Bone marrow (tissue), 2 donors: ENCODE data around the gene ABCG2.

Source experiments
- DNase-seq, 2 donors: peaks; one replicate each; lab custom pipeline; 2025; lab: John Stamatoyannopoulos, UW

Gene ABCG2

DNA sequence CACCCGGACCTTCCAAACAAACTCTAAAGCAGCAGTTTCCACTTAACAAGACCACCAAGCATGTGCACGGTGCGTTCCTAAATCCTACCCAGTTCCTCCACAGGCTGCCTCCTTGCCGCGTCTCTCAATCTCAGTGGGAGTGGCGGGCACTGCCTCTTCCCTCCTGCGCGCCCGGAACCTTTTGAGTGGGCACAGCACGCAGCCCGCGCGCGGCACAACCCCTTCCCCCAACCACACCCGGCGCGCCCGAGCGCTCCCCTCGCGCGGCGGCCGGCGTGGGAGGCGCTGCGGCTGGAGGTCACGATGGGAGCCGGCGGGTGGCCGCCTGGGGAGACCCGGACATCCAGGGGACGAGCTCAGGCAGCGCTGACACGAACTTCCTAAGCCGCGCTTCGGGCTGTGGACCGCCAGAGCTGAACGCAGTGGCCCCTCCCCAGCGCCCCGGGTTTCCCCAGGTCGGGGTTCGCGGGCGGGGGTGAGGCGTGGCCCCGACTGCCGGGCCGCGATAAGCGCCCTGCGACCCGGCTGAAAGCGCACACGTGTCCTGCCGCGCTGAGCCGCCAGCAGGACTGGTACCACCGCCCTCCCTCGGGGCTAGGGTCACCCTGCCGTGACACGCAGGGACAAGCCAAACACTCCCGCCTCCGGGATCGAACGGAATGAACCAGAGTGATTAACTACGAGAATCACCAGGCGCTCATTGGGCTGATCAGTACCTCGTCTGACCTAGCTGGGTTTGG lies at the start of gene ABCG2:
TSS of gene ABCG2 (minus strand) at position 151 of the 740 bp plus-strand sequence. CDS start 18,644 bp downstream, outside the sequence.
- DNase-seq: peak; percentile 12 to 34

DNA sequence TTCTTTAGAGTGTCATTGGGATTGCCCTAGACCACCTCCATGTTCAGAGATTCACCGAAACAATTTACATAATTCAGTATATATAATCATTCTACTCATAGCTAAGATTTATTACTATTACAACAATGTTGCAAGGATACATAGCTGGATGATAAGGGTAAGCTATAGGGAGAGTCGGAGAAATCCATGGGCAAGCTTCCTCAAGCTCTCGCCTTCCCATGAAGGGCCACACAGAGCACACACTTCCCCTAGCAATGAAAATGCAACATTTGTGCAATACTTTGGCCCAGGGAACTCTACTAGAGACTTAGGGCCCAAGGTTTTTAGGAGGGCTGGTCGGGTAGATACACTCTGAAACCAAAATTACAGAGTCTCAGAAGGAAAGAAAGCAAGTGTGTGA lies 49.7 kb upstream of the ABCG2 start:
- DNase-seq: no peak

DNA sequence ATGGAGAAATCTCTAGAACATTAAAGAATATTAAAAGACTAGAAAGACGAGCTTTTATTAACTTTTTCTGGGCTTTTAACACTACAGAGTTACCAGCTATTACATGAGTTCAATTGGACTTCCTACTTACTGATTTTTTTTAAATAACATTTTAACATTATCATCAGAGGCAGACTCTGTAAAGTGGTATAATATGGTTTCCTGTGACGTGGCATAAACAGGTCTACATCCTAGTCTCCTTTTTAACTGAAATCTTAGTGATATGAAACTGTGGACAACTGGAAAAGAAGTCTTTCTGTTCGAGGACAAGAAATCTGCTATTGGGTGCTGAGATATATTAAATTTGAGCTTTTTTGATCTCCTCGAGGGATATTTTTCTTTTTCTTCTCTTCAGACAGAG lies 48.7 kb upstream of the ABCG2 start:
- DNase-seq: peak in 1 of 2 donors; percentile 38

DNA sequence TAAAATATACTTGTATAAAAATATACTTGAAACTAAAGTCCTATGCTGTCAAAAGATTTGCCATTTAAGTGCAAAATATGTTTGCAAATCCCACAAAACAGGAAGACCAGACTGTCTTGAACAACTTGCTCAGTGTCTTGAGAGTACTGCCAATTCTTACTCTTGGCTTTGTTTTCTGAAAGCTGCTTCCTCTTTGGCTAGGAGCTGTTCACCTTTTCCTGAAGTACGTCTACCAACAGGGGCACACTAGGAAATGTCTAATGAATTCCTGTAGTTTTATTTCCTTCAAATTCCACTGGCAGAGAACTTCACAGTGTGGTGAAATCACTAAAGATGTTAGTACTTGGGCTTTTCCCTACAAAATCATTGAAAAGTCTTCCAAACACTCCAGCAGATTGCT lies 46.4 kb upstream of the ABCG2 start:
- peak in 1 of 2 donors; percentile 57 for DNase-seq

DNA sequence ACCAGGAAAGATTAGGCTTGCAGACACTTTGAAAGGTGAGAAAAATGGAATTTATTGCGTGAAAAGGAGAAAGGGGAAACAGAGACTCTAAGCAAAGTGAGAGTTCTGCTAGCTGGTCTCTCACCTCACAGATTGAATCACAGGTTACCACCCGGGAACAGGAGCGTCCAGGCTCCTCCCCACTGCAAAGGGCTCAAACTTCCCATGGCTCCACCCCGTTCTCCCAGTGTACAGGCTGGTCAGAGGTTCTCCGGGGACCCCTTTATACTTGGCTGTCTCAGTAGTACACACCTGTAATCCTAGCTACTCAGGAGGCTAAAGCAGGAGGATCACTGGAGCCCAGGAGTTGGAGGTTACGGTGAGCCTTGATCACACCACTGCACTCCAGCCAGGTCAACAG lies 44.0 kb upstream of the ABCG2 start:
- no peak for DNase-seq

DNA sequence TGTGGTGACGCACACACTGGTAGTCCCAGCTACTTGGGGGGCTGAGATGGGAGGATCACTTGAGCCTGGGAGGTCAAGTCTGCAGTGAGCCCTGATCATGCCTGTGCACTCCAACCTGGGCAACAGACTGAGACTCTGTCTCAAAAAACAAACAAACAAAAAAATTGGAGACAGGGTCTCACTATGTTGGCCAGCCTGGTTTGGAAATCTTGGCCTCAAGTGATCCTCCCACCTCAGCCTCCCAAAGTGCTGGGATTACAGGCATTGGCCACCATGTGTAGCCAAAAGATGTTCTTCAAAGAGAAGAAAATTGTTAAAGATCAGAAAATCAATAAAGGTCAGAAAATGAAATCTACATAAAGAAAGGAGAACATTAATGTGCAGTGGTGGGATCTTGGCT lies 41.7 kb upstream of the ABCG2 start:
- no peak for DNase-seq

DNA sequence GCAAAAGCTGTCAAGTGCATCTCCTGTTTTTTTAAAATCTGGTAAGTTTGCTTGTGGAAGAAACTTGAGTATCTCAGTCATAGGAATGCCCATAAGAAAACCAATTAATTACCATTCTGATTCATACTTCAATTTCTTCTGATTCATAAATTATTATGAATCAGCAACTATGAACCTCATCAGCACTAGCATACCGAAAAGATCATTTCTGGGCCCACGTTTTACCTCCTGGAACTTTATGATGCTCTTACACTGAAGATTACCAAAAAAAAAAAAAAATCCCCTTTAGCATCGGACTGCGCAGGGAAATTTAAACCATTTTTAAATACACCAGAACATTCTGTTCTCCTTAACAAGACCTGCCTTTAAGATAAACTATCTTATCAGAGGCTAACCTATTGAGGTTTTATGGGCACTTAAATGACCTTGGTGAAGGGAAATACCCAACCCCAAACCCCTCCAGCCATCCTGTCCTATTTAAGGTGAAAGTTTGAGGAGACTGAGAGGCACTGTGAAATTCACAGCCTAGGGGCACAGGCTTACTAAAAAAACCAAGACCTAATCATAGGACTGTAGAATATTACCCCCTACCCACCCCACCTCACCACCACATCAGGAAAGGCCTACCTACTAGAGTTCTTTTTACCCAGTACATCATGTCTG lies 38.2 kb upstream of the ABCG2 start:
- DNase-seq: no peak

DNA sequence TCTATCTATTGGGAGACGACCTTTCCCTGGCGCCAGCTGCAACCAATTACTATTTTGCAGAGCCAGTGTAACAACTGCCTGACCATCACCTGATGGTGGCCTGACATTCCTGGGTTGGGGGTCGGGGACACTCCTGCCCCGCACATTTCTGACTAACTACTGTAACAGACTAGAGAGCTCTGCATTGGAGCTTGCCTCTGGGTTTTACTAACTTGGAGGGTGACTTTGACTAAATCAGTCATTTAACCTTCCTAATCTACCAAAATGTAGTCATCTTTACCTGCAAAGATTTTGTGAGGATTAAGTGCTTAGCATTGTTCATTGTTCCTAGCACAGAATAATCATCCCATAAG lies 37.5 kb upstream of the ABCG2 start:
- DNase-seq: no peak

DNA sequence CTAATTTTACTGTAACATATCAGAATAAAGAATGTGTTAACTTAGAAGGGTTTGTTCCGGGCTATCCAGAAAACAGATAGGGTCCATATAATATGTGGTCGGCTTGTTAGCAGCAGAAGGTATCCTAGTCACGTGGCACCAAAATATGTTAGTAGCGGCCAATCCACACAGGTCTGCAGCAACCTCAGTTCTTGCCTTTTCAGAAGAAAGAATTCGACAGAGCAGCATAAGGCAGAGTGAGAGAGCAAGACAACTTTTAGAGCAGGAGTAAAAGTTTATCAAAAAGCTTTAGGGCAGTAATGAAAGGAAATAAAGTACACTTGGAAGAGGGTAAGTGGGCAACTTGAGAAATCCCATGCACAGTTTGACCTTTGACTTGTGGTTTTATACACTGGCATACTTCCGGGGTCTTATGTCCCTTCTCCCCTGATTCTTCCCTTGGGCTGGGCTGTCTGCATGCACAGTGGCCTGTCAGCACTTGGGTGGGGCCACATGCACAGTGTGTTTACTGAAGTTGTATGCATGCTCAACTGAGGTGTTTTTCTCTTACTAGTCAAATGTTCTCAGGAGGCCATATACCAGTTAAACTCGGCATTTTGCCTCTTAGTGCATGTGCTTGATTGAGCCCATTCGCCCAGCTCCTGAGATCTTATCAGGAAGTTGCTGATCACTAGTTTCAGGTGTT lies 37.0 kb upstream of the ABCG2 start:
- DNase-seq: no peak

DNA sequence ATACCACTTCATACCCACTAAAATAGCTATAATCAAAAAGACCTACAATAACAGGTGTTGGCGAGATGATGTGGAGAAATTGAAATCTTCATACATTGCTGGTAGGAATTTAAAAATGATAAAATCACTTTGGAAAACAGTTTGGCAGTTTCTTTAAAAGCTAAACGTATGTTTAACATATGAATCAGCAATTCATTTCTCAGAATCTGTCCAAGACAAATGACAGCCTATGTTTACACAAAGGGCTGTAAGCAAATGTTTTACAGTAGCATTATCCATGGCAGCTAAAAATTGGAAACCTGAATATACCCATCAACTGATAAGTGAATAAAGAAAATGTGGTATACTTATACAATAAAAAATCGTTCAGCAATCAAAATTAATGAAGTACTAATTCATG lies 33.0 kb upstream of the ABCG2 start:
- DNase-seq: no peak

DNA sequence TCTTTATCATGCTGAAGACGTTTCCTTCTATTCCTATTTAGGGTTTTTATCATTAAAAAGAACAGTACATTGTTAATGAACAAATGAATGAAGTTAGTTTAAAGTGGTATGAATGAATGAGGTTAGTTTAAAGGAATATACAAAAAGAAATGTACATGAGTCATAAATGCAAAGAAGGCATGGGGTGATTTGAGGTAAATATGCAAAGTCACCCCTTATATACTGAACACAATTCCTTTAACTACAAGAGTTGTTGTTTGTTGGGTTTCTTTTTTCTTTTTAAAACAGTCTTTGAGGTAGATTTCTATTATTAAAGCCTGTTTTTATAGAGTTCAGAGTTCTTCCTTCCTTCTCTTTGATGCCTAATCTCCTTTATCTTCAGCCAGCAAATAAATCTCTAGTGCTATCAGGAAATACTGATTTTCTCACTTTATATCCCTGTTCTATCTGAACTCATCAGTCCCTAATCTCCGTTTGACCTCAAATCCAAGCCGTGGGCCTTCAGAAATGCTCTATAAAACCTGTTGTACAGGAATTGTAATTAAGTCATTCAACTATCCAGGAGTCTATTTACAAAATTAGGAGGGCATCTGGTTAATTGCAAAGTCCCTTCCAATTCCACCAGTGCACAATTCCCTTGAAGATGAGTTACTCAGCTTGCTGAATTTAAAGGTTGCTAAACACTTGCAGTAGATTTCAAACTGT lies 31.6 kb upstream of the ABCG2 start:
- no peak for DNase-seq

DNA sequence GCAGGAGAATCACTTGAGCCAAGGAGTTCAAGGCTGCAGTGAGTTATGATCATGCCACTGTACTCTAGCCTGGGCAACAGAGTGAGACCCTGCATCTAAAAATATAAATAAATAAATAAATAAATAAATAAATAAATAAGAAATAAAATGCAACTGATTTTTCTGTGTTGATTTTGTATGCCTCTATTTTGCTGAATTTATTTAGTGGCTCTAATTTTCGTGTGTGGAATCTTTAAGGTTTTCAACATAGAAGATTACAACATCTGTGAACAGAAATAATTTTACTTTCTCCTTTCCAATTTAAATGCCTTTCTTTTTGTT lies 30.9 kb upstream of the ABCG2 start:
- DNase-seq: no peak

DNA sequence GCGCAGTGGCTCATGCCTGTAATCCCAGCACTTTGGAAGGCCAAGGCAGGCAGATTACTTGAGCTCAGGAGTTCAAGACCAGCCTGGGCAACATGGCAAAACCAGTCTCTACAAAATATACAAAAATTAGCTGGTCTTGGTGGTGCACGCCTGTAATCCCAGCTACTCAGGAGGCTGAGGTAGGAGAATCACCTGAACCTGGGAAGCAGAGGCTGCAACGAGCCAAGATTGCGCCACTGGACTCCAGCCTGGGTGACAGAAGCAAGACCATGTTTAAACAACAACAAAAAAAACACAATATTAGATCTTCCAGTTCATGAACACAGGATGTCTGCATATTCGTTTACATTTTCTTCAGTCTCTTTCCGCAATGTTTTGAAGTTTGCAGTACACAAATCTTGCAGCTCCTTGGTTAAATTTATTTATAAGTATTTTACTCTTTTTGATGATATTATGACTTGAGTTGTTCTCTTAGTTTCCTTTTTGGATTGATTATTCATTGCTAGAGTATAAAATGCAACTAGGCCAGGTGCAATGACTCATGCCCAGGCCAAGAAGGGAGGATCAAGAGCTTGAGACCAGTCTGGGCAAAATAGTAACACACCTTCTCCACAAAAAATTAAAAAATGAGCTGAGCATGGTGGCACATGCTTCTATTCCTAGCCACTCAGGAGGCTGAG lies 30.4 kb upstream of the ABCG2 start:
- DNase-seq: no peak

DNA sequence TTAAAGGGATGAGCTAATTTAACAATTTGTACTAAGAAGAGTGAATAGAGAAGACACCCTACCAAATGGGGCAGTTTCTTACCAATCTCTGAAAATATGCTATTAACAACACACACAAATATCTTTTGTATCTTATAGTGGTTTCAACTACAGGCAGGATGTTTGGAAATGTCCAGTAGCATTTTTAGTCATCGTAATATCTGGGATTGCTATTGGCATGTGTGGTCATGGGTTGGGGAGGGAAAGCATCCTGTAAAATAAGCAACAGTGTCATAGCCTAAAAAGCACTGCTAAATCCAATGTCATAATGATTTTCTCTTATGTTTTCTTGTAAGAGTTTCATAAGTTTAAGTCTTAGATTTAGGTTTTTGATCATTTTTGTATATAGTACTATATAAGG lies 29.3 kb upstream of the ABCG2 start:
- no peak for DNase-seq

DNA sequence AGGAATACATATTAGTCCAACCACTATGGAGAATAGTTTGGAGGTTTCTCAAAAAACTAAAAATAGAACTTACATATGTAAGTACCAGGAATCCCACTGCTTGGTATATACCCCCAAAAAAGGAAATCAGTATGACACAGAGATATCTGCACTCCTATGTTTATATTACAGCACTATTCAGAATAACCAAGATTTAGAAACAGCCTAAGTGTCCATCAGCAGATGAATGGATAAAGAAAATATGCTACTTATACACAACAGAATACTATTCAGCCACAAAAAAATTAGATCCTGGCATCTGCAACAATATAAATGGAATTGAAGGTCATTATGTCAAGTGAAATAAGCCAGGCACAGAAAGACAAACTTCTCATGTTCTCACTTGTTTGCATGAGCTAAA lies 27.5 kb upstream of the ABCG2 start:
- no peak for DNase-seq

DNA sequence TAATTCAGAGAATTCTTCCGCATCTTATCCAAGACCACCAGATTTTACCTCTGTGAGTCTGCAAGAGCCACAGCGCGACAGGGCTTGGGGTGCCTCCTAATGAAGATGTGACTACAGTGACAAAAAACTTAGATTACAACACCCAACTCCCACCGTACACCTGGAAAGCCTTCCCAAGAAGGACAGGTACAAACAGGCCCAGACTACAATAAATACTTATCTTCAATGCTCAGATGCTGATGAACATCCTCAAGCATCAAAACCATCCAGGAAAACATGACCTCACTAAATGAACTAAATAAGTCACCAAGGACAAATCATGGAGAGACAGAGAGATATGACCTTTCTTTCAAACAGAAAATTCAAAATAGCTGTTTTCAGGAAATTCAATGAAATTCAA lies 20.8 kb upstream of the ABCG2 start:
- DNase-seq: no peak

DNA sequence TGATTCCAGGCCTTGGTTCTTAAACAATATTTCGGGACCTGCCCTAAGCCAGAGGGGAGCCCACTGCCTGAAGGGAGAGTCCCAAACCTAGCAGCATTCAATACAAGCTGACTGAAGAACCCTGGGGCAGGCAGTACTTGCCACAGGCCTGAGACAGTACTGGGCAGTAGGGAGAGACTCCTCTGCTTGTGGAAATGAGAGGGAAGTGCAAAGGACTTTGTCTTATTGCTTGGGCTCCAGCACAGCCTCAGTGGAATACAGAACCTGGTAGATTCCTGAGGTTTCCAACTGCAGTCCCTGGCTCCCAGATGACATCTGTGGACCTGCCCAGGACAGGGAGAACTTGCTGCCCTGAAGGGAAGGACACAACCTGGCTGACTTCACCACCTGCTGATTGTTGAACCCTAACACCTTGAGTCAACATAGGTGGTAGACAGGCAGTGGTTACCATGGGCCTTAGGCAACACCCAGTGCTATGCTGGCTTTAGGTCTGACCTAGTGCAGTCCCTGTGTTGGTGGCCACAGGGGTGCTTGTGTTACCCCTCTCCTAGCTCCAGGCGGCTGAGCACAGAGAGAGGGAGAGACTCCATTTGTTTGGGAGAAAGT lies 20.3 kb upstream of the ABCG2 start:
- no peak for DNase-seq

DNA sequence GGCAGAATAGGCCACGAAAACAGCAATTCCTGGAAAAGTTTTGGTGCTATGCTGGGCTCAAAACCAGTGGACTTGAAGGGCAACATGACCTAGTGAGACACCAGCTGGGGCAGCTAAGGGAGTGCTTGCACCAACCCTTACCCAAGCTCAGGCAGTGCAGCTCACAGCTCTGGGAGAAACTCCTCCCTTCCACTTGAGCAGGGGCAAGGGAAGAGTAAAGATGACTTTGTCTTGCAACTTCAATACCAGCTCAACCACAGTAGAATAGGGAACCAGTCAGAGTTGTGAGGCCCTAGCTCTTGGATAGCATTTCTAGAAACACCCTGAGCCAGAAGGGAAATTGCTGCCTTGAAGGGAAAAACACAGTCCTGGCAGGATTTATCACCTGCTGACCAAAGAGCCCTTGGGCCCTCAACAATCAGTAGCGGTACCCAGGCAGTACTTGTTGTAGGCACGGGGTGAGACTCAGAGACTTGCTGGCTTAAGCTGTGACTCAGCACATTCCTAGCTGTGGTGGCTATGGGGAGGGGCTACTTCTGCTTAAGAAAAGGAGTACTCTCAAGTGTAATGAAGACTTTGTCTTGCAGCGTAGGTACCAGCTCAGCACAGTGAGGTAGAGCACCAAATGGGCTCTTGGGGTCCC lies 19.7 kb upstream of the ABCG2 start:
- peak; percentile 36 to 81 for DNase-seq

DNA sequence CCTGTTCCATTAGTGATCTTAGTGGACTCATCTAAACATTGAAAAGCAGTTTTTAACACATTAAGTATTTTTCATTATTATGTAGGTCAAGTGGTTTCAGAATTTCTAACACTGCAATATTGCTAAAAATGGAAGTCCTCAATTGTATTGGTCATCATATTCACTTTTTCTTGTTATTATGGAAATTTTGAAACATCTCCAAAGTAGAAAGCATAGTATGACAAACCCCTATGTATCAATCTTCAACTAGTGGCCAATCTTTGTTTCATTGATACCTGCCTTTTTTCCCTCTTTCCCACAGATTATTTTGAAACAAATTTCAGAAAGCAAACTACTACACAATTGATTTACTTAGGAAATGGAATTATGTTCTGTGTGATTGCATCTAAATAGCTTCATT lies 14.5 kb upstream of the ABCG2 start:
- no peak for DNase-seq

DNA sequence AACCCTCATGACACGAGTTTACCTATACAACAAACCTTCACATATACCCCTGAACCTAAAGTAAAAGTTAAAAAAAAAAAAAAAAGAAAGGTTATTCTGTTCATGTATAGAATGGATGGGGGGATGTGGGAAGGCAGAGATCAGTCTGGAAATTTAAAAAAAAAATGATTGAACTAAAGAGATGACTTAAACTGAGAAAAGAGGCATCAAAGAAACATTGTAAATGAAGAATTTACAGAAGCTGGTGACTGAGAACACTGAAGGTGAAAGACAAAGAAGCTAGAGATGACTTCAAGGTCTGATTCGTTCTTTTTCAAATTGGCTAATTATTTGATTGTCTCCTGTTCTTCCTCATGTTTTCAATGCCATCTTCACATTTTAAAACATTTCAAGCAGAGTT lies 12.8 kb upstream of the ABCG2 start:
- DNase-seq: no peak

DNA sequence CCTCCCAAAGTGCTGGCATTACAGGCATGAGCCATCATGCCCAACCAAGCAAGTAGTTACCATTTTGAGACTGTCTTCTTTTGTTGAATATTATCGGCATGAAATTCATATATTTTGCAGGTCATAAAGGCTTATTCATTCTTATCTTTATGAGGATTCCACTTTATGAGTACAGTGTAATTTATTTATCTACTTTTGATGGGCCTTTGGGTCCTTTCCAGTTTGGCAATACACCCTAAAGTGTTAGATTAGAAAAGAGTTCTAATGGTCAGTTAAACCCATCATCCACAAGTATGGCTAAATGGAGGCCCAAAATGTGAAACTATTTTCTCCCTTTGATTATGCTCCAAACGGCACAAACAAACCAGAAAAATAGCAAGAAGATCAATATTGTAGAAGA lies 10.9 kb upstream of the ABCG2 start:
- no peak for DNase-seq
